ENCODE results near the gene AMBN.
A peak's percentile ranks its signal among the peaks of the same experiment; 100 is the strongest.
"Not testable (repeated sequence)": the region's sequence is repeated elsewhere in the genome, so short reads cannot be mapped to it uniquely, and the experiment has no call there.

AMBN gene

DNA sequence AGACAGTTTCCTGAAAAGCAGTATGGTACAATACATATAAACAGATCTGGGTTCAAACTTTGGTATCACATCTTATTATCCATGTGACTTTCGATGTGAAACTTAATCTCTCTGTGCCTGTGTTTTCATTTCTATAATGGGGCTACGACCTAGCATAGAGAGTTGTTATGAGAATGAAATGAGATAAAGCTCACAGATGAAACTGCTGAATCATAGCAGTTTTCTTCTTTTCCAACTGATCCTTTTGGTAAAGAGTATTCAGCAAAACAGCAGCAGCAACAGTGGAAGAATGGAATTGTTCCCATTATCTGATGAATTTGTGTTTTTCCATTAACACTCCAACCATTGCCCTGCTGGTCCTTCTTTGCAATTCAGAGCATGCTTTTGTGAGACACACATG, 16.3 kb downstream of the AMBN start:
- no peak for DNase-seq

DNA sequence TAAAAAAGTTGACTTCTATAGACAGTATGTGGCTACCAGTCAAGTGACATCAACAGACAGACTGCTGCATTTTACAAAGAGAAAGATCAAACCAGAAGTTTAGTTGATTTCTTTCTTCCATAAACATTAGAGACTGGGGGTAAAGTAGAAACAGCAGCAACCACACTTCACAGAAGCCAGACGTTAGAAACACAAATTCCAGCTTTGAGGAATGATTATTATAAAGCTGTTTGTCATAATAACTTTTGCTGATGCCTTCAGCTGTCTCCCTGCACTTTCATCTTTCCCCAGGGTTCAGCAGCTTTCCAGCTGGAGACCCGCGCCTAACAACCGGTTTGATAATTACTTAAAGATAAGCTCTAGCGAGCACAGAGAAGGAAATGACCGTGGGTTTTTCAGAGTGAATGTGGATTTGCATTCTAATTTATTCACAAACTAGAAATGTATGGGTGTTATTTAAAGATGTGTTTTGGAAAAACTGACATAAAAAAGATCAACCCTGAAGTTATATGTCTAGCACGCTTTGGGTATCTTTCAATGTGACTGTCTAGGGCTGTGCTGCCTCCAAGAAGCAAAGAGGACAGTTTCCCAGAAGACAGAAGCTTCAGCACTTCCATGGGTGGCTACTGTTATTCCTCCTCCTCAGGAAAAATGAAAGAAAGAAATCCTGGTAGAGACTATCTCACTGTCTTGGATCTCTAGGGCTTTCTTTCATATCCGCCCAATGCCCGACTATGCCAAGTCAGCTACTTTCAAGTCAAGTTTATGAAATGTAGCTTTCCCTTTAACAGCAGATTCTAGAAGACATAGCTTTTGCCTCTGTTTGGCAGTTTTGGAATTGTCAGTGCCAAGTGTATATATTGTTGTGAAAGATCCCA, 21.5 kb downstream of the AMBN start:
- DNase-seq: no peak

DNA sequence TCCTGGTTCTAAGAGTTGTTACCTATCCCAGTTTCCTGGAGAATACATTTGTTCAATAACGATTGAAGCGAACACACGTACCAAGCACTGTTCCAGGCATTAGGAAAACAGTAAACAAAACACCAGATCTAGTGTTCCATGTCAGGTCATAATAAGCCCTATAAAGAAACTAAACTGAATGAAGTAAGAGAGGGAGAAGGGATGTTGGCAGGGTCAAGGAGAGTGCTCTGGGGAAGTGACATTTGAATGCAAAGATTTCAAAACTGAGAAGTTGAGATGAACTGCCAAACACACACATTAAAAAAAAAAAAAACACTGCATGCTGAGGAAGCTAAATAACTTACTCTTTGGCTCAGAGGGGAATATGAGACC, 22.1 kb downstream of the AMBN start:
- DNase-seq: peak; percentile 24

DNA sequence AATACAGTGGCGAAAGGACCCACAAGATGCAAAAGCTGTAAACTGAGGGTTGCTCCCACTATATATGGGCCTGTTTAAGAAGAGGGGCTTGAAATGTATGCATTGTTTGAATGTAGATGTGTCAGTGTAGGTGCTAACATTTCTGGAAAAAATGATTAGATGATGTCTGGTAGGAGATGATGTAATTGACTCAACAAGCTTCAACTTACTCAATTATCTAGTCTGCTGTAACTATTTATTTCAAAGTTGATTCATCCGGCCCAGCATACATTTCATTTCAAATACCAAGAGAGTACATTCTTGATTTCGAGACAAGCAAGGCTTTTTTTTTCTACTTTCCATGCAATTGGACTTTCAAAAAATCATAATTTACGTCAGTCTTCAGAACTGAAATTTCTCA, 27.2 kb downstream of the AMBN start:
- DNase-seq: no peak

DNA sequence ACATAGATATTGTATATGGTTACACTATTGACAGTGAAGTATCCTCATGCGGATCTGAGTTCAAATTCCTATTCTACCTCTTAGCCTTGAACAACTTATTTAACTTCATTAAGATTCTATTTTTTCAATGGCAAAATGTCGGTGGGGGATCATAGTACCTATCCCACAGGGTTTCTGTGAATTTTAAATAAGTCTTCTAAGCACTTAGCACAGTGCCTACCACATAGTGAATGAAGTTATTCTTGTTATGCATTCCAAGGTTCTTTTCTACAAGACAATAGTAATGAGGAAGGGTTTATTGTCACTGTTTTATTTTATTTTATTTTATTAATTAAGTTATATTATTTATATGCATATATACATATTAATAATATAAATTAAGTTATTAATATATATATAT, 27.7 kb downstream of the AMBN start:
- no peak for DNase-seq

DNA sequence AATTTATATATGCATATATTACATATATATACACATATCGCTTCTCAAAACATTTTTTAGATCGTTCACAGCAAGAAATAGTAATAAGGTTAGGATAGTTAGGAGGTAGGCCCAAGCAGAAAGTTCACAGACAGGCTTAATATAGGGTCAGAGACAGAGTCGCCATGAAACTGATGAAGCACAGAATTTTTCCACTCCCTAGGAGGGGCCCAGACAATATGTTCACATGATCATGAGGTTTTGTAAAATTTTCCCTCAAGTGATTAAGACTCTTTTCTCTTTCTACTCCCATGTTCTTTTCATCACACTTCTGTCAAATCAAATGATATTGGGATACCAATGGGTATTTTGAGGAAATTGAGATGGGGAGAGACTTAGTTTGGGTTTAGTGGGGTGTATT, 31.3 kb downstream of the AMBN start:
- DNase-seq: no peak

DNA sequence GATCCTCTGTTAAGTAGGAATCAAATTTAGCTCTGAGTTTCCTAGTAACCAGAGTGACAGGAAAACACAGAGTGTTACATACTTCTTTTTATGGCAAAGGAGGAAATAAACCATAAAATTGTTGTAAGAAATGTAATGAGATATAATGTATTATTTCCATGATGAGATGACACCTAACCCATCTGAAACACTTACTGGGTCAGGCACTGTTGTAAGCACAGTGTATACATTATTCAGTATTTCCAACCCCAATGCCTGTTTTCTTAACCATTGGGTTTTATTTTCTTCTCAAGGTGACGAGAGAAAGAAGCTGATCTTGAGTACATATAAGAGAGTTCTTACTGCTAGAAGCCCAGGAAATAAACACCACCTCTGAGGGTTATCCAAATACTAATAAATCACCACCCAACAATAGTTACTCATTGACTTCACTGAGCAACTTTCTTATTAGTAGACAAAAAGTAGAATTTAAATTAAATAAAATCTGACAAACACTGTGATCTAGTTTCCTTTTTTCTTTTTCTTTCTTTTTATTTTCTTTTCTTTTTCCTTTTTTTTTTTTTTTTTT, 32.3 kb downstream of the AMBN start:
- no peak for DNase-seq

DNA sequence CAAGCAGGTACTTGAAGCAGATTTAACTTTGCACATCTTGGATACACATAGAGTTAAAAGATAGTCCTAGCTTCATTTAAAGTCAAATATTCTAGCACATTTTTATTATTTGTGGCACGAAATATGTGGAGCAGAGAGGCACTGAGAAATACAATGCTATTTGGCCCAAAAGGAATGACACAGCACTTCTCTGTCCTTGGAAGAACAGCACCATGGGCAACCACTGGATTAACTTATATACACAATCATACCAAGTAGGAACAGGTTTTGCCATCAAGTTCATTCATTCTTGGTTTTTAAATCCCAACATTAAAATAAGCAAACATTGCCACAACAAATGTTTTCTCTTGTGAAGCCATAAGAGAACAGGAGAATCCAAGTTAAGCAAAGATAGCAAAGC, 35.6 kb downstream of the AMBN start:
- no peak for DNase-seq

DNA sequence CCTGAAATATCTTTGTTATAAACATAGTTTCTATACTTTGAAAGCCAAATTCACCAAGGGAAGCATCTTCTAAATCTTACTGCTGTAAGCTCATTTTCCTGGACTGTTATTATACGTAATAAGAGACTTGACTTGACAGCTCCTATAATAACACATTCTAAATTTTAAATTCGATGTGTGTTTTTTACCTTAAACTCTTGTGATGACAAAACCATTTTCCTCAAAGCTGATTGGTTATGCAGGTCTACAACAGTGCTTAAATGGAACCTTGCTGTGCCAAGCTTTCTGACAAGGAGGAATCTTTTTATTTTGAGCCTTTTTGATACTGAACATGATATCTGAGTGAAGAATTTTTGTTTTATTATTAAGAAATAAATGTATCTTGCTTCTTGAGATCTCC, 36.4 kb downstream of the AMBN start, which contains the start of gene ENAM:
Gene ENAM (plus strand): TSS at position 301 of the 400 bp plus-strand sequence. CDS start 757 bp downstream, outside the sequence.
- no peak for DNase-seq

DNA sequence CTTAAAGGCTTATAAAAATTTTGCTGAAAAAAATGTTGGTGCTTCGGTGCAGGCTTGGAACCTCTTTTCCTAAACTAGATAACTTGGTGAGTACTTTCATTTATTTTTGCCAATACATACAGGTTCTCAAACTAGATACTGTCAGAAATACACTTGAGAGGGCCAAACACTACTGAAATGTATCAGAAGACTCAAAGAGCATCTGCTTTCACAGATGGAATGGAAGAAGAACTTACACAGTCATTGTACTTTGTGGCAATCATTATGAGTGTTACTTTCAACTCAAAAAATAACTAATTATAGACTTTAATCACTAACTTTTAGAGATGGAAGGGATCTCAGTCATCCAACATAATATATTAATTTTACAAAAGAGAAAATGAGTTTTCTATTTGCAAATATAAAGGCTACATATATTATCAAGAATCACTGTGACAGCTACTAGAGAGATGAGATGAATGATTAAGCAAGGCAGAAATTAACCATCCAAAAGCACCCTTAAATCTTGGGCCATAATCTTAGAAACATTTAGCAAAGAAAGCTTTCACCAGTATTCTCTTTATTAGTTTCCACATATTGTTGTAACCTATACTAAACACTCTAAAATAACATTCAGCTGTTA, 37.5 kb downstream of the AMBN start:
- DNase-seq: no peak

DNA sequence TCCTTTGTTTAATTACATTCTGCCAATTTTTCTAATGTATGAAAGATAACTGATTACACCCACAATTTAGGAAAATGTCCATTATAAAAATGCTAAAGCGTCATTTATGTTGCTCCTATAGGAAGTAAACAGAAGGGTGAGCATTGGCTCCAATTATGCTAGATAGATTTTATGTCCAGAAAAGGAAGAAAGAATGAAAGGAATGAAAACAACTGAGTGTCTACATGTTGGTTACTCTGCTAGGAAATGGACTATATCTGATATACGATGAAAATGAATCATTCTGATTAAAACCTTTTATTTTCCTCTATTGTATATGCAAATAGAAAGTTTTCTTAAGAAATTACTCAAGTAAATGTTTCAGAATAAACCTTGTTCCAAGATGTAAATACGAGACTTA, 38.1 kb downstream of the AMBN start:
- DNase-seq: no peak

DNA sequence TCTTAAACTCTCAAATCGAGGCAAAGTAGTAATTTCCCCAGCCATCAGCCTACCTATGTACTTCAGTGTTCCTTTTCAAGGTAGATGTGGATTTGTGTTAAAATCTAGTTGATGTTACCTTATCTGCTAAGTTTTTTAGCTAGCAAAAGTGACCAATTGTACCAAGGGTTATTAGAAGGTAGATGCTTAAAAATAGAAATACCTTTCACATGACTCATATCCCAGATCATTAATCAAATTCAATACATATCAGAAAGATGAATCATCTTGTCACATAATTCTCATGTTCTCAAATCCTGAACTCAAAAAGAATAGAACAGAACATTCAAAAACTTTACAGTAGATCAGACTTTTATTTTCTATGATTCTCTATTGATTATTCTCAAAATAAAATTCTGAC, 40.0 kb downstream of the AMBN start:
- DNase-seq: no peak

DNA sequence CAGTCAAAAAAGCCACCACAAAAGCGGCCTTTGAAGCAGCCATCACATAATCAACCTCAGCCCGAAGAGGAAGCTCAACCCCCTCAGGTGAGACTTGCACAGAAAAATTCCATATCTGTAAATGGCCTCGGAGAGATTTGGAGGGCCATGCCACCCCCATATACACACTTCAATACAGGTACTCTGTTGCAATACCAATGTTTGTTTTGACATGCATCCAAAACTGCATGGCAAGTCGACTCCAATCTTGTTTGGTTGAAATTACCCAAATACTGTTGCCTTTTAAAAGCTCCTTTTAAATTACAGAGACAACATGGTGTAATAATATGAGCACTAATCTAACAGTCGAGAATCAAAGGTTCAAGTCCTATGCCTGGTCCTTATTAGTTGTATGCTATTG, 42.4 kb downstream of the AMBN start:
- no peak for DNase-seq

DNA sequence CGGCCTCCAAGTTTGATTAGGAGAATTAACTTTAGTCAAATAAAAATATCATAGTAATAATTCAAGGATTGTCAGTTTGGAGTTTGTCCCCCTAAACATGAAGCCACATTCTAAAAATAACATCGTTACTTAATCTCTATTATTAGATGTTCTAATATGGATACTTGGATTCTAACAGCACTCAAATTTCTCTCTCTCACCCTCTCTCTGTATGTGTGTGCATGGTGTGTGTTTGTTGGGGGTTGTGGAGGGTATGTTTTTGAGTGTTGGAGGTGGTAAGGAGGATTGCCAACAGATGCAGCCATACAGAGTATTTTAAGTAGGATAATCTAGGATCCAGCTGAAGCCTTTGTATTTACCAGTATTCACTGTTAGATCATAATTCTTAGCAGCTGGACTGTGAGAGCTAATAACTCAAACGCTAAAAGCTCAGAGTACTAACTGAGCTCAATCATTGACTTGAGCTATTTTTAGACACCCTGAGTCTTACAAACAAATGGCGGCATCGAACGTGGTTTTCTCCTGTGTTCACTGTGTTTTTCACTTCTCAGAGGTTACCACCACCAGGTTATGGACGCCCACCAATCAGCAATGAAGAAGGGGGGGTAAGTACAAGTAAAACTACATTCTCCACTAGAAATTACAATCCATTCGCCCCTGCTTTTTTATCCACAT, 45.3 kb downstream of the AMBN start:
- no peak for DNase-seq

DNA sequence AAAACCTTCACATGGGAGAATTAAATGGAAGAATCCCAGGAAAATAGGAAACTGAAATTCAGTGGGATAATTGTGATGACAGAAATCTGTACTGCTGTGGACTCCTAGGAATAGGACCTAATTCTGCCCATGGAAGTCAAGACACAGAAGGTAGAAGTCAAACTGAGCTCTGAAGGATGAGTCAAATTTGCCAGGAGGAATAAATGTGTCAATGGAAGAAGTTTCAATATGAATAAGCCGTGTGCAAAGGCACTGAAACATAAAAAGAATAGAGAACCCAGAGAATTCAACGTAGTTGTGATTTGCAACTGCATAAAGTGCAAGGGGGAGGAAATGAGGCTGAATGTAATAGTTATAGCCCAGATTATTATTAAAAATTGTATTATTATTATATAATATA, 48.1 kb downstream of the AMBN start:
- no peak for DNase-seq

DNA sequence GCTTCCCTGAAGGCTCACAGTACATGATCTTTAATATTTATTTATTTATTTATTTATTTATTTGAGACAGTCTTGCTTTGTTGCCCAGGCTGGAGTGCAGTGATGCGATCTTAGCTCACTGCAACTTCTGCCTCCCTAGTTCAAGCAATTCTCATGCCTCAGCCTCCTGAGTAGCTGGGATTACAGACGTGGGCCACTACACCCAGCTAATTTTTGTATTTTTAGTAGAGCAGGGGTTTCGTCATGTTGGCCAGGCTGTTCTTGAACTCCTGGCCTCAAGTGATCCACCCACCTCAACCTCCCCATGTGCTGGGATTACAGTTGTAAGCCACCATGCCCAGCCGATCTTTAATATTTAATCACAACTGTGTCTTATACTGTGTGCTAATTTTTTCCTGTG, 58.7 kb downstream of the AMBN start:
- DNase-seq: not testable (repeated sequence)

DNA sequence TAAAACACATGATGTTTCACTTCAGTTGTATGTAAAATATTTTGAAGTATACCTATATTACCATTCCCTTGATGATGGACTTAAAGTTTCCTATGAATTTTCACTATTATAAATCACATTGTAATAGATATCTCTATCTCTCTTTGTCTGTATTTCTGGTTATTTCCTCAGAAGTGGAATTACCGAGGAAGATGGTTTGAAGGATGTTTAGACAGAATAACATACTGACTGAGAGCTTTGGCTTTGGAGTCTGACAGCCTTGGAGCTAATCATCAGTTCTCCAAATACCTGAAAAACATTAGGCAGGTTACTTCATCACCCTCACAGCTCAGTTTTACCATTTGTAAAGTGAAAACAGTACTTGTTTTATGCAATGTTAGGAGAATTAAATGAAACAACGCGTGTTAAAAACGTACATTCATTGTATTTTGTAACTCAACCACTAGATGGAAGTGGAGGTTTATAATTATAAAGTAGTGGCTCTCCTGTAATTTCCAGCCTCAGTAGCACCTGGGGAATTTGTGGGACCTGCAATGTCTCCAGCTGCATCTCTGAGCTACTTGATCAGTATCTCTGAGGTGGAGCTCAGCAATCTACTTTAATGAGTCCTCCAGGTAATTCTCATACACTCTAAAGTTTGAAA, 59.9 kb downstream of the AMBN start:
- peak; percentile 47 for DNase-seq

DNA sequence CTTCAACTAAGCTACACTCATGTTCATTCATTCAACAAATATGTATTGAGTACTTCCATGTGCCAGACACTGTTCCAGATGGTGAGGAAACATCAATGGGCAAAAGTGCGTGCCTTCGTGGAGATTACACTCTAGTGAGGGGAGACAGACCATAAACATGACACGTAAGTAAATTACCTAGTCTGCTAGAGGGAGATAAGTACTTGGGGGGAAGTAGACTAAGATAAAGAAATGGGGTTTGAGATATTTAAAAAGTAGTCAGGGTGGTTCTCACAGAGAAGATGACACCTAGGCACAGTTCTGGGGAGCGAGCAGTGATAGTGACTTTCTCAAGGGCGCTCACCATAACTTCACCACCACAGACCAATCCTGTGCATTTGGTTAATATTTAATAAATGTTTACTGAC, 62.6 kb downstream of the AMBN start:
- no peak for DNase-seq
